SU-DHL-6 (cell line): ENCODE results near the gene SLC24A3.

Experiments used
- CTCF ChIP-seq: fragments of 200-600 bp; sonication (generic); IDR thresholded peaks from one replicate; pipeline ENCODE4 v1.5.1; 2017; ENCODE audit warnings: antibody characterized with exemption, mild to moderate bottlenecking, low read length, moderate library complexity; ENCODE audit not compliant: insufficient read depth, poor library complexity, severe bottlenecking
- EZH2phosphoT487 ChIP-seq: fragments of 200-600 bp; sonication (generic), shearing (Covaris generic); conservative IDR thresholded peaks from 2 replicates; pipeline ENCODE4 v1.6.1; 2018; ENCODE audit warnings: mild to moderate bottlenecking, antibody characterized with exemption, low read length, moderate library complexity, mixed read lengths

- TF ChIP-seq CTCF, result no peak
- TF ChIP-seq EZH2phosphoT487, result no peak
Observed at GRCh38 chr20:19317237-19318069, 105.0 kb downstream of the SLC24A3 start.
